Effector CD4-positive, alpha-beta T cell (primary cell): ENCODE results near the gene PLEKHM3.

Experiments used
- DNase-seq: peaks from one replicate; pipeline ENCODE4 v3.0.0-alpha.2; 2020

Gene PLEKHM3

GRCh38 chr2:207778298-207778882 is 246.9 kb downstream of the PLEKHM3 start:
- no peak for DNase-seq

DNA sequence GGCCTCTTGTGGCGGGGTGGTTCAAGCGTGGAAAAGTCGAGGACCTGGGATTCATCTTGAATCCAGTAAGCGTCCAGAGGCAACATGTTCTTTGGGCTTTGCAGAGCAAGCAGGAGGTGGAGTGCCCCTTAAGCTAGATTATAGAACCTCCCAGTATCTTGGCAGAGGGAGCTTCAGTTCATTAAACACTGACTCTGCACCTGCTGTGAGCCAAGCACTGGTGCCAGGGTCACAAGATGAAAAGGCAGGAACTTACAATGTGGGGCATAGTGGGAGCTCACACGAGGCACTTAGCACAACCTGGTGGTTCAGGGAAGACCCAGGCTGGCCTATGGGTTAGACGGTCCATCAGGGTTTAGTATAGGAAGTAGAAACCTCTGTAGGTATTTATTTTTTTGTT is 248.2 kb downstream of the PLEKHM3 start:
- DNase-seq = no peak

DNA sequence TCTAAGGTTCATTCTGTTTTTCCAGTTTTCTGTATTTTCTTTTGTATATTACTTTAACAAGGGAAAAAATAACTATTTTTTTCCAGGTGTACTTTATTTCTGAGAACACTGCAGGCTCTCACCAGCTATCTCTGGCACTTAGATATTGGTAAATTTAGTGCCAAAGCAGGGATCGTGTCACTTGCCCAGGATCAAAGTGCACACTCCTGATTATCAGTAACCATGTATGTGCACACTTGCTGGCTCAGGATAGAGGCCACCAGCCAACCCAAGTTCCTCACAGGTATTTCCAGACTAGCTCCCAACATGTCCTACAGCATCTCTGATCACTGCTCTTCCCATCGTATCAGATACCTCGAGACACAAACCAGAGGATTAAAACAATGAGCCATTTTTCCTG is 249.9 kb downstream of the PLEKHM3 start:
- no peak for DNase-seq

DNA sequence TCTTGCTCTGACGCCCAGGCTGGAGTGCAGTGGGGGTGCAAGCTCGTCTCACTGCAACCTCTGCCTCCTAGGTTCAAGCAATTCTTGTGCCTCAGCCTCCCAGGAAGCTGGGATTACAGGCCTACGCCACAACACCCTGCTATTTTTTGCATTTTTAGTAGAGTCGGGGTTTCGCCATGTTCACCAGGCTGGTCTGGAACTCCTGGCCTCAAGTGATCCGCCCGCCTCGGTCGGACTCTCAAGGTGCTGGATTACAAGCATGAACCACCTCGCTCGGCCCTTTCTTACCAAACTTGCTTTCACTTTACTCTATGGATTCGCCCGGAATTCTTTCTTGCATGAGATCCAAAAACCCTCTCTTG is 252.5 kb downstream of the PLEKHM3 start:
- DNase-seq = no peak

- DNase-seq = no peak
Measured at GRCh38 chr2:207772081-207772843, 253.1 kb downstream of the PLEKHM3 start.

GRCh38 chr2:207771421-207771820 is 253.9 kb downstream of the PLEKHM3 start:
- DNase-seq = no peak
